GM18867 (cell line): ENCODE data around the gene LRIT1.
"Not testable (repeated sequence)": the region's sequence is repeated elsewhere in the genome, so short reads cannot be mapped to it uniquely, and the experiment has no call there.

Source experiments
- ATAC-seq: cut with Tn5 transposase; IDR thresholded peaks from one replicate; pipeline ENCODE4 v1.9.1; 2021; ENCODE audit warnings: mild to moderate bottlenecking, moderate library complexity; ENCODE audit not compliant: unreplicated experiment

The LRIT1 gene

GRCh38 chr10:84241185-84241790 is at the start of gene LRIT1:
Gene LRIT1 (minus strand): TSS chr10:84241546. CDS start chr10:84241439, 107 bp downstream.
- no peak for ATAC-seq

GRCh38 chr10:84290235-84290634 is 48.9 kb upstream of the LRIT1 start:
- no peak for ATAC-seq

- ATAC-seq = no peak
These were observed 48.3 kb upstream of the LRIT1 start for GRCh38 chr10:84289521-84290200.

- ATAC-seq = no peak
These were observed 46.8 kb upstream of the LRIT1 start for GRCh38 chr10:84288151-84288550.

GRCh38 chr10:84286695-84287094 is 45.3 kb upstream of the LRIT1 start:
- ATAC-seq = no peak

- not testable (repeated sequence) for ATAC-seq
These were observed 38.6 kb upstream of the LRIT1 start for GRCh38 chr10:84279876-84280475.

GRCh38 chr10:84270708-84271107 is 29.4 kb upstream of the LRIT1 start:
- no peak for ATAC-seq

GRCh38 chr10:84269773-84270172 is 28.4 kb upstream of the LRIT1 start:
- ATAC-seq = no peak

GRCh38 chr10:84269162-84269561 is 27.8 kb upstream of the LRIT1 start:
- ATAC-seq = no peak

GRCh38 chr10:84267503-84268126 is 26.3 kb upstream of the LRIT1 start:
- ATAC-seq = peak; percentile 61

- no peak for ATAC-seq
These were observed 24.1 kb upstream of the LRIT1 start for GRCh38 chr10:84265418-84265817.

- ATAC-seq = peak; percentile 92
These were observed 23.3 kb upstream of the LRIT1 start for GRCh38 chr10:84264611-84265141.

- no peak for ATAC-seq
These were observed 22.4 kb upstream of the LRIT1 start for GRCh38 chr10:84263716-84264115.

GRCh38 chr10:84262190-84262956 is 21.0 kb upstream of the LRIT1 start:
- ATAC-seq = no peak

GRCh38 chr10:84261236-84261915 is 20.0 kb upstream of the LRIT1 start:
- ATAC-seq = no peak

GRCh38 chr10:84258034-84258695 is 16.8 kb upstream of the LRIT1 start:
- no peak for ATAC-seq

- ATAC-seq = no peak
These were observed 16.1 kb upstream of the LRIT1 start for GRCh38 chr10:84257343-84258020.

GRCh38 chr10:84256510-84257342 is 15.4 kb upstream of the LRIT1 start:
- ATAC-seq = peak; percentile 80
